ENCODE measurements around the gene UNC13C.

DNA sequence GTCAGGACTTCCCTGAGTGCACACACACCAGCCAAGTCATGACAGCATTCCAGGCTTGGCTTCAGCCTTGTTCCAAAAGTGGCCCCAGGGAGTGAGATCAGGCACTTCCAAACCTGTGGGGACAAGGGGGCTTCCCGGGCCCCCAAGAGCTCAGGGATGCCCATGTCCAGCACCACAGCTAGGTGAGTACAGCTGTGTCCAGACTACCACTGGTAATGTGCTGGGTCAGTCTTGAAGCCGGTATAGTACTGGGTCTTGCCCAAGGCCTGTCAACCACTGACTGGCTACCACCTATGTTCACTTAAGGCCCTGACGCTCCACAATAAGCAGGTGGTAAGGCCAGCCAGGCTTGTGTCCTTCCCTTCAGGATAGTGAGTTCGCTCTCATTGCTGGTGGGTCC lies 249.3 kb downstream of the UNC13C start:
- TF ChIP-seq, protein P1, sequence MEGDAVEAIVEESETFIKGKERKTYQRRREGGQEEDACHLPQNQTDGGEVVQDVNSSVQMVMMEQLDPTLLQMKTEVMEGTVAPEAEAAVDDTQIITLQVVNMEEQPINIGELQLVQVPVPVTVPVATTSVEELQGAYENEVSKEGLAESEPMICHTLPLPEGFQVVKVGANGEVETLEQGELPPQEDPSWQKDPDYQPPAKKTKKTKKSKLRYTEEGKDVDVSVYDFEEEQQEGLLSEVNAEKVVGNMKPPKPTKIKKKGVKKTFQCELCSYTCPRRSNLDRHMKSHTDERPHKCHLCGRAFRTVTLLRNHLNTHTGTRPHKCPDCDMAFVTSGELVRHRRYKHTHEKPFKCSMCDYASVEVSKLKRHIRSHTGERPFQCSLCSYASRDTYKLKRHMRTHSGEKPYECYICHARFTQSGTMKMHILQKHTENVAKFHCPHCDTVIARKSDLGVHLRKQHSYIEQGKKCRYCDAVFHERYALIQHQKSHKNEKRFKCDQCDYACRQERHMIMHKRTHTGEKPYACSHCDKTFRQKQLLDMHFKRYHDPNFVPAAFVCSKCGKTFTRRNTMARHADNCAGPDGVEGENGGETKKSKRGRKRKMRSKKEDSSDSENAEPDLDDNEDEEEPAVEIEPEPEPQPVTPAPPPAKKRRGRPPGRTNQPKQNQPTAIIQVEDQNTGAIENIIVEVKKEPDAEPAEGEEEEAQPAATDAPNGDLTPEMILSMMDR (IDR thresholded peaks at IDR 0.05 in 2 of 3, conservative IDR thresholded peaks at IDR 0.05 in 1 of 3; ENCODE audit: borderline replicate concordance in 1 of 3, insufficient read depth in 1 of 3, low read depth in 2 of 3, low read length in 2 of 3): no peak
- TF ChIP-seq ZNF274 (IDR thresholded peaks at IDR 0.05; ENCODE audit: low read depth, low read length) (no peak), YY1 (IDR thresholded peaks at IDR 0.05; ENCODE audit: extremely low read depth, insufficient replicate concordance, low read depth, low read length) (no peak), POLR2AphosphoS5 (IDR thresholded peaks at IDR 0.05; ENCODE audit: low read depth, low read length) (no peak), POLR2A (IDR thresholded peaks at IDR 0.05; ENCODE audit: borderline replicate concordance, extremely low read depth, insufficient read depth, insufficient read length) (no peak), SP1 (IDR thresholded peaks at IDR 0.05; ENCODE audit: low read depth) (no peak), RAD21 (IDR thresholded peaks at IDR 0.05; ENCODE audit: low read depth) (no peak), CEBPB (IDR thresholded peaks at IDR 0.05; ENCODE audit: low read depth) (no peak), EZH2 (IDR thresholded peaks at IDR 0.05) (no peak), EZH2phosphoT487 (IDR thresholded peaks at IDR 0.05; ENCODE audit: borderline replicate concordance) (no peak)
- TF ChIP-seq, protein P2, sequence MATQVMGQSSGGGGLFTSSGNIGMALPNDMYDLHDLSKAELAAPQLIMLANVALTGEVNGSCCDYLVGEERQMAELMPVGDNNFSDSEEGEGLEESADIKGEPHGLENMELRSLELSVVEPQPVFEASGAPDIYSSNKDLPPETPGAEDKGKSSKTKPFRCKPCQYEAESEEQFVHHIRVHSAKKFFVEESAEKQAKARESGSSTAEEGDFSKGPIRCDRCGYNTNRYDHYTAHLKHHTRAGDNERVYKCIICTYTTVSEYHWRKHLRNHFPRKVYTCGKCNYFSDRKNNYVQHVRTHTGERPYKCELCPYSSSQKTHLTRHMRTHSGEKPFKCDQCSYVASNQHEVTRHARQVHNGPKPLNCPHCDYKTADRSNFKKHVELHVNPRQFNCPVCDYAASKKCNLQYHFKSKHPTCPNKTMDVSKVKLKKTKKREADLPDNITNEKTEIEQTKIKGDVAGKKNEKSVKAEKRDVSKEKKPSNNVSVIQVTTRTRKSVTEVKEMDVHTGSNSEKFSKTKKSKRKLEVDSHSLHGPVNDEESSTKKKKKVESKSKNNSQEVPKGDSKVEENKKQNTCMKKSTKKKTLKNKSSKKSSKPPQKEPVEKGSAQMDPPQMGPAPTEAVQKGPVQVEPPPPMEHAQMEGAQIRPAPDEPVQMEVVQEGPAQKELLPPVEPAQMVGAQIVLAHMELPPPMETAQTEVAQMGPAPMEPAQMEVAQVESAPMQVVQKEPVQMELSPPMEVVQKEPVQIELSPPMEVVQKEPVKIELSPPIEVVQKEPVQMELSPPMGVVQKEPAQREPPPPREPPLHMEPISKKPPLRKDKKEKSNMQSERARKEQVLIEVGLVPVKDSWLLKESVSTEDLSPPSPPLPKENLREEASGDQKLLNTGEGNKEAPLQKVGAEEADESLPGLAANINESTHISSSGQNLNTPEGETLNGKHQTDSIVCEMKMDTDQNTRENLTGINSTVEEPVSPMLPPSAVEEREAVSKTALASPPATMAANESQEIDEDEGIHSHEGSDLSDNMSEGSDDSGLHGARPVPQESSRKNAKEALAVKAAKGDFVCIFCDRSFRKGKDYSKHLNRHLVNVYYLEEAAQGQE (IDR thresholded peaks at IDR 0.05; ENCODE audit: low read depth): no peak
- TF ChIP-seq, protein P3, sequence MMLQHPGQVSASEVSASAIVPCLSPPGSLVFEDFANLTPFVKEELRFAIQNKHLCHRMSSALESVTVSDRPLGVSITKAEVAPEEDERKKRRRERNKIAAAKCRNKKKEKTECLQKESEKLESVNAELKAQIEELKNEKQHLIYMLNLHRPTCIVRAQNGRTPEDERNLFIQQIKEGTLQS (IDR thresholded peaks at IDR 0.05): no peak
- TF ChIP-seq, protein P4, sequence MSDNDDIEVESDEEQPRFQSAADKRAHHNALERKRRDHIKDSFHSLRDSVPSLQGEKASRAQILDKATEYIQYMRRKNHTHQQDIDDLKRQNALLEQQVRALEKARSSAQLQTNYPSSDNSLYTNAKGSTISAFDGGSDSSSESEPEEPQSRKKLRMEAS (IDR thresholded peaks at IDR 0.05): no peak

Measured in HCT116 (cell line).